NCI-H82 treated with DMSO at 0.1 percent for 48 hours (cell line): ENCODE results near the gene MCM9.
A peak's percentile ranks its signal among the peaks of the same experiment; 100 is the strongest.

Experiments
- DNase-seq: peaks from one replicate; lab custom pipeline; 2025; ENCODE audit not compliant: unreplicated experiment; lab: John Stamatoyannopoulos, UW

The MCM9 gene

GRCh38 chr6:118934461-118935330, at the start of gene MCM9:
TSS of gene MCM9 (minus strand) at chr6:118935159. CDS start at chr6:118931723, 3,436 bp downstream.
- peak; percentile 63 for DNase-seq

DNA sequence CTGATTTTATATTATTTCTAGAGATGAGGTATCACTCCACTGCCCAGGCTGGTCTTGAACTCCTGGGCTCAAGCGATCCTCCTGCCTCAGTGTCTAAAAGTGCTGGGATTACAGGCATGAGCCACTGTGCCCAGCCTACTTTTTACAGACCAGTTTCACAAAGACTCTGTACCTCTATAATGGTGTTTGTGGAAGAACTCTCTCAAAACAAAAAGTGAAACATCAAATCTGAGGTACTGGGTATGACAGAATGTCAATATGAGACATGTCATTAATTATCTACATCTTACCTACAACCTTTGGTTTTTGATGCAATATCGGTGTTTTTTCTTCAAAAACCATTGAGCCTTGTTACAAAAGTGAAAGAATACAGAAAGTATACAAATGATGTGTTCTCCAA, 49.4 kb upstream of the MCM9 start:
- DNase-seq, result no peak

- no peak for DNase-seq
Measured at GRCh38 chr6:118982575-118982911, 47.6 kb upstream of the MCM9 start.

DNA sequence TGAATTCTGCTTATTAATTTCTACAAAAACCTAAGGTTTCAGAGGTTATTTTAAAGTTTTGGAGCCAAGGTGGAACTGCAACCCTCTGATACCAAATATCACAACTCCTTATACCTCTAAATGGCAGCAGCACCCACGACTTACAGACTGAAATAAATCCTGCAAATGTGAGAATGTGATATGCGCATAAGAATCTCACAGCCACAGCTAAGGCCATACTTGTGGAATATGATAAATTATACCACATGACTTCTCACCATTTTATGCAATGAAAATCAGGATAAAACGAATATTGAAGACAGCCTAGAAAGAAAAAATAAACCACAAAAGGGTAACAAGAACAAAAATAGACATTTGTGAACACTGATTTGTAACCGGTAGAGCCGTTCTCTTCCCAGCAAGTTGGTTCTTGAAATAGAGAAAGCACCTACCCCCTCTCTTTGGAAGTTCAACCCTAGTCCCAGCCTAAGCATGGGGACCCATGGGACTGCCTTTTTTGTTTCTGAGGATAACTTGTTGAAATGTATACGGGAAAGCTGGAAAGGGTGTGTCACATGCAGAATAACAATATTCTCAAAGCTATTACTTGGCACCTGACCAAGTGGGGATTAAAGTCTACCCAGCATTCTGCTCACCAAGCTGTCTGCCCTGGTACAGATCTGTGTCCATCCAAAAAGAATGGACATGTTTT, 47.1 kb upstream of the MCM9 start:
- peak; percentile 68 for DNase-seq

- DNase-seq, result no peak
Measured at GRCh38 chr6:118980063-118980462, 45.1 kb upstream of the MCM9 start.

- DNase-seq, result no peak
Measured at GRCh38 chr6:118974790-118975189, 39.8 kb upstream of the MCM9 start.

GRCh38 chr6:118971682-118972081, 36.7 kb upstream of the MCM9 start:
- DNase-seq, result no peak

DNA sequence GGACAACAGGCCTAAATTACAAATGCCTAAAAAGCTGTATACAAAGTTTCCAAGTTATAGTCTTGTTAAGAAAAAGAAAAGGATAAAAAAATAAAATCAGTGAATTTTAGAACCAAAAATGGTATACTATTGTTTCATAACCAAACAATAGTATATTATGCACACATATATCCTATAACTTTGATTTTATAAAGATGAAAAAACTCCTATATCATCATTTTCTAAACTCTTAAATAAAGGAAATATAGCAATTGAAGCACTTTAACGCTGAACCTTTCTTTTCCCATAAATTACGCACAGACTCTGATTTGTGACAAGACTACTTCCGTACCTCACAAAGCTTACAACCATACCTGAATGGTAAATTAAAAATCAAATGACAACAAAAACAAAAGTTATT, 35.9 kb upstream of the MCM9 start:
- DNase-seq, result no peak

DNA sequence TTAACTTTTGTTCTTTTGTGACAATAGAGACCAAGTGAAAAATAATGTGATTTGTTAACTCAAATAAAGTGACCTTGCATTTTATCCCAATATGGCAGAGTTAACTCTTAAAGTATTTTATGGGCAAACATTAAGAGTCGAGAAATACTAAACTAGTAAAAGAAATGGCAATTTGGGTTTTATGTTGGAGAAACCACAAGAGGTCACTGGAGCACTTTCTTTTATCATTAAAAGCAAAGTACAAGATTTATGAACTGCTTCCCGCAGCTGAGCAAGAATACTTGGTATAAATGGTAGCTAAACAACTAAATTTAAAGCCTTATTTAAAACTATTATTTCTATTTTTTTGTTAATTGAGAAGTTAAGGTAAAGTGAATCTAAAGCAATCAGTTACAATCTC, 33.5 kb upstream of the MCM9 start:
- peak; percentile 15 for DNase-seq

- DNase-seq, result no peak
Measured at GRCh38 chr6:118967239-118967638, 32.3 kb upstream of the MCM9 start.

GRCh38 chr6:118965843-118966370, 30.9 kb upstream of the MCM9 start:
- no peak for DNase-seq

GRCh38 chr6:118965371-118965770, 30.4 kb upstream of the MCM9 start:
- no peak for DNase-seq

GRCh38 chr6:118963003-118963402, 28.0 kb upstream of the MCM9 start:
- DNase-seq, result no peak

DNA sequence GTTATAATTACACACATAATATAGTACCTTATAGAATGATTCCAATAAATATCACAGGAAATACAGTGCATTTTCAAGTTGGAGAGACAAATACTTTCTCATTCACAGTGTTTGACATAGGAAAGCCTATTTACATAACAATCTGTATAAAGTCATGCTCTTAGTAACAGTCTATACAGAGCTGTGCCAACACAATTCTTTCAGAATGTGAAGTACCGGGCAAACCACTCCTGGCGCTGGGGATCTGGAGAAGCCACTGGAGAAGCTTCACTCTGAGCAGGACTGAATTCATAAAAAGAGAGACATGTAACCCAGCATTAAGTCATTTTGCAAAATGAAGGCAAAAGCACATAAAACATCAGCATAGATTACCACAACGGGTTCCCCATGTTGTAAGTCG, 24.9 kb upstream of the MCM9 start:
- no peak for DNase-seq

GRCh38 chr6:118953391-118953790, 18.4 kb upstream of the MCM9 start:
- DNase-seq, result no peak

- DNase-seq, result no peak
Measured at GRCh38 chr6:118952683-118953082, 17.7 kb upstream of the MCM9 start.

GRCh38 chr6:118945217-118945616, 10.3 kb upstream of the MCM9 start:
- no peak for DNase-seq

DNA sequence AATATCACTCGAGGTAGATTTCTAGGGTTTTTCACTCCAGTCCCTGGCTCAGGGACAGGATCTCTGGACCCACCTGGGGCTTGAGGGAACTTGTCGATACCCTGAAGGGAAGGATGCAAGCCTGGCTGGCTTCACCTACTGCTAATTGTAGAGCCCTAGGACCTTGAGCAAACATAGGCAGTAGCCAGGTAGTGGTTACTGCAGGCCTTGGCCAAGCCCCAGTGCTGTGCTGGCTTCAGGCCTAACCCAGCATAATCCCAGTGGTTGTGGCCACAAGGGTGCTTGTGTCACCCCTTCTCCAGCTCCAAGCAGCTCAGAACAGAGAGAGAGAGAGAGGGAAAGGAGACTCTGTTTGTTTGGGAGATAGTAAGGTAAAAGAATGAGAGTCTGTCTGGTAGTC, 5.8 kb upstream of the MCM9 start:
- no peak for DNase-seq

DNA sequence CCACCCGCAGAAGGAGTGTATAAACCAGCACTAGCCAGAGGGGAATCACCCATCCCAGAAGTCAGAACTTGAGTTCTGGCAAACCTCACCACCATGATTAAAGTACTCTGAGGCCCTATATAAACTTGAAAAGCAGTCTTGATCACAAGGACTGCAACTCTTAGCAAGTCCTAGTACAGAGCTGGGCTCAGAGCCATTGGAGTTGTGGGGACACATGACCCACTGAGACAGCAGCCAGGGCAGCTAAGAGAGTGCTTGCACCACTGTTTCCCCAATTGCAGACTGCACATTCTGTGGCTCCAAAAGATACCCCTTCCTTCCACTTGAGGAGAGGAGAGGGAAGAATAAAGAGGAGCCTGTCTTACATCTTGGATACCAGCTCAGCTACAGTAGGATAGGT, 4.7 kb upstream of the MCM9 start:
- no peak for DNase-seq

DNA sequence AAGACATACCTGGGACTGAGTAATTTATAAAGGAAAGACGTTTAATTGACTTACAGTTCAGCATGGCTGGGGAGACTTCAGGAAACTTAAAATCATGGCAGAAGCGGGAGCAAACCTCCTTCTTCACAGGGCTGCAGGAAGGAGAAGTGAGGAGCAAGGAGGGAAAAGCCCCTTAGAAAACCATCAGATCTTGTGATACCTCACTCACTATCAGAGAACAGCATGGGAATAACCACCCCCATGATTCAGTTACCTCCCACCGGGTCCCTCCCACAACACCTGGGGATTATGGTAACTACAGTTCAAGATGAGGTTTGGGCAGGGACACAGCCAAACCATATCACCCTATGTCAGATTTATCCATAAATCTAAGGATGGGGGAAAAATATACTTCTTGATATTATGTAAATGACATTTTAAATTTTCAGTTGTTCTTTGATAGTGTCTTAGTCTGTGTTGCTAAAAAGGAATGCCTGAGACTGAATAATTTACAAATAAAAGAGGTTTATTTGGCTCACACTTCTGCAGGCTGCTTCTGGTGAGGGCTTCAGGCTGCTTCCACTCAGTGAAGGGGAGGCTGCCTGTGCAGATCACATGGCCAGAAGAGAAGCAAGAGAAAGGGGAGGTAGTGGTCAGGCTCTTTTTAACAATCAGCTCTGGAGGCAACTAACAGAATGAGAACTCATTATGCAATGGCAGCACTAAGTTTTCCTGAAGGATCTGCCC, 1.2 kb upstream of the MCM9 start:
- DNase-seq, result no peak

- DNase-seq, result no peak
Measured at GRCh38 chr6:118935331-118935668, 341 bp upstream of the MCM9 start.
